ENCODE measurements around the gene MYOM3. TPM values are rescaled to one million over a fixed set of nuclear protein-coding genes. Genes with fewer than 3 reads are reported as not detected.

Gene MYOM3
- total and polyA plus RNA-seq, 2 of the 13 experiments (the other 11 are each of a cell fraction or from before 2014, with no cell fraction given): 5.8 to 15.3 TPM

- TF ChIP-seq POGK (CRISPR knock-in tag; conservative IDR thresholded peaks at IDR 0.05): peak; percentile 77
- no peak; the same call in 1 of the 2 replicates for TF ChIP-seq ZNF616 (CRISPR knock-in tag; IDR thresholded peaks at IDR 0.05; ENCODE audit: low read depth)
- TF ChIP-seq FOXC1 (CRISPR knock-in tag; IDR thresholded peaks at IDR 0.05; ENCODE audit: borderline replicate concordance): peak; percentile 17; the same call in 1 of the 2 replicates
- TF ChIP-seq ZBTB42 (CRISPR knock-in tag; IDR thresholded peaks at IDR 0.05): no peak
- TF ChIP-seq GTF3A (CRISPR knock-in tag; conservative IDR thresholded peaks at IDR 0.05): no peak; the same call in 1 of the 2 replicates
- TF ChIP-seq PAX8 (CRISPR knock-in tag; IDR thresholded peaks at IDR 0.05; ENCODE audit: borderline replicate concordance): no peak
- peak; percentile 86; the same call in 1 of the 2 replicates for TF ChIP-seq ZGPAT (CRISPR knock-in tag; IDR thresholded peaks at IDR 0.05)
- 0 out of 2 replicates have a peak, but pooled peaks have one; percentile 3 for TF ChIP-seq E2F2 (CRISPR knock-in tag; IDR thresholded peaks at IDR 0.05; ENCODE audit: borderline replicate concordance)
- peak in 1 of 2 experiments; percentile 45; a peak in 1 of 4 replicates for TF ChIP-seq HMGXB4 (CRISPR knock-in tag; IDR thresholded peaks at IDR 0.05; ENCODE audit: borderline replicate concordance in 1 of 2, low read depth in 1 of 2)
- peak; percentile 89 for TF ChIP-seq RXRA (CRISPR knock-in tag; IDR thresholded peaks at IDR 0.05)
- TF ChIP-seq ZKSCAN8 (CRISPR knock-in tag; IDR thresholded peaks at IDR 0.05; ENCODE audit: borderline replicate concordance): peak; percentile 37; the same call in 1 of the 2 replicates
- TF ChIP-seq ZNF446 (CRISPR knock-in tag; IDR thresholded peaks at IDR 0.05): no peak
- TF ChIP-seq HCFC1 (IDR thresholded peaks at IDR 0.05; ENCODE audit: low read depth, low read length): no peak
- TF ChIP-seq ZNF326 (CRISPR knock-in tag; IDR thresholded peaks at IDR 0.05; ENCODE audit: borderline replicate concordance): no peak
- TF ChIP-seq ZZZ3 (CRISPR knock-in tag; IDR thresholded peaks at IDR 0.05; ENCODE audit: borderline replicate concordance): 0 out of 2 replicates have a peak, but pooled peaks have one; percentile 50
- TF ChIP-seq ARID5B (CRISPR knock-in tag; IDR thresholded peaks at IDR 0.05): peak; percentile 80
These were observed 3.4 kb downstream of the MYOM3 start (continued) for GRCh38 chr1:24108334-24109165.

Data from HepG2 (cell line).